K562 (cell line): ENCODE measurements around the gene WNK2. TPM values are rescaled to one million over a fixed set of nuclear protein-coding genes. Genes with fewer than 3 reads are reported as not detected.

Experiments
- HDAC2 ChIP-seq: fragments of 450-650 bp; IDR thresholded peaks from 2 replicates; pipeline ENCODE4 v1.6.1; 2016; ENCODE audit warnings: mild to moderate bottlenecking
- HDGF ChIP-seq: fragments of 450-650 bp; IDR thresholded peaks from 2 replicates; pipeline ENCODE4 v1.6.1; 2016
- HMGN3 ChIP-seq: IDR thresholded peaks from 2 replicates; pipeline ENCODE4 v1.6.1; 2011; ENCODE audit warnings: borderline replicate concordance, low read depth, mild to moderate bottlenecking, mixed read lengths, low read length; ENCODE audit not compliant: insufficient read length; ENCODE audit errors: extremely low read depth
- HNRNPK ChIP-seq: fragments of 200-400 bp; formaldehyde crosslinking; IDR thresholded peaks from one replicate; pipeline ENCODE4 v1.6.1; 2018; ENCODE audit warnings: mild to moderate bottlenecking, low read depth, low read length; ENCODE audit not compliant: poor library complexity, severe bottlenecking
- ILK ChIP-seq: fragments of 450-650 bp; IDR thresholded peaks from 2 replicates; pipeline ENCODE4 v1.6.1; 2016; ENCODE audit warnings: missing genetic modification characterization, low read depth, mild to moderate bottlenecking, missing compliant biosample characterization, moderate library complexity, borderline replicate concordance
- MAFG ChIP-seq: fragments of 450-650 bp; conservative IDR thresholded peaks from 2 replicates; pipeline ENCODE4 v1.6.1; 2016; ENCODE audit warnings: missing genetic modification characterization, missing compliant biosample characterization
- PRPF4 ChIP-seq: fragments of 200-400 bp; formaldehyde crosslinking; IDR thresholded peaks from one replicate; pipeline ENCODE4 v1.6.1; 2017; ENCODE audit warnings: low read length, low read depth, mild to moderate bottlenecking; ENCODE audit not compliant: insufficient read depth, poor library complexity, severe bottlenecking
- SOX6 ChIP-seq: fragments of 450-650 bp; IDR thresholded peaks from 2 replicates; pipeline ENCODE4 v1.6.1; 2014; ENCODE audit warnings: mild to moderate bottlenecking
- TAL1 ChIP-seq: fragments of 450-650 bp; IDR thresholded peaks from 2 replicates; pipeline ENCODE4 v1.6.1; 2016; ENCODE audit warnings: mild to moderate bottlenecking
- ZC3H11A ChIP-seq: IDR thresholded peaks from 2 replicates; pipeline ENCODE4 v1.6.1; 2012; ENCODE audit warnings: low read depth, low read length, improper control_type of control experiment
- ZC3H4 ChIP-seq: sonication (generic); formaldehyde crosslinking; IDR thresholded peaks from 2 replicates; pipeline ENCODE4 v1.9.0; 2021; ENCODE audit warnings: missing genetic modification reagents, borderline replicate concordance
- ZNF282 ChIP-seq: sonication (generic); formaldehyde crosslinking; IDR thresholded peaks from 2 replicates; pipeline ENCODE4 v1.8.1; 2023; ENCODE audit warnings: missing genetic modification reagents
- polyA plus RNA-seq, 8 experiments: library from polyadenylated mRNA; depleted of rRNA in 4 of 8; stranded (reverse) in 5 of 8; unstranded in 3 of 8; fragments of >200 nt; fragmentation: Nextera tagmentation in 2 of 8; fragmentation: Illumina TruSeq in 1 of 8; extraction: Ambion mirVana in 2 of 8; extraction: Trizol in 1 of 8; gene quantifications; 2 replicates each; pipeline versions ENCODE4 v1.2.1 to v1.2.3, GENCODE V29; 2011 to 2014; ENCODE audit warnings: inconsistent platforms in 1 of 8, missing spikeins in 1 of 8
- total RNA-seq, 7 experiments: library from RNA; depleted of rRNA in 6 of 7; stranded (reverse); fragments of >200 nt in 6 of 7; fragmentation: Illumina TruSeq in 2 of 7; extraction: Trizol in 2 of 7; gene quantifications; 2 replicates each; pipeline versions ENCODE4 v1.2.1 to v1.2.3, GENCODE V29; 2011 to 2021; ENCODE audit warnings: low replicate concordance in 1 of 7
- TF ChIP-seq, protein P1 (sequence below): fragments of 450-650 bp; IDR thresholded peaks from 2 replicates; pipeline ENCODE4 v1.7.0; 2016; ENCODE audit warnings: borderline replicate concordance
- TF ChIP-seq, protein P2 (sequence below): sonication (generic); formaldehyde crosslinking; IDR thresholded peaks from 2 replicates; pipeline ENCODE4 v1.8.1; 2023; ENCODE audit warnings: mild to moderate bottlenecking, missing genetic modification reagents
- TF ChIP-seq, protein P3 (sequence below): fragments of 450-650 bp; IDR thresholded peaks from 2 replicates; pipeline ENCODE4 v1.6.1; 2017; ENCODE audit warnings: antibody characterized with exemption
- TF ChIP-seq, protein P4 (sequence below): fragments of 250-450 bp; sonication (Bioruptor Pico); IDR thresholded peaks from 2 replicates; pipeline ENCODE4 v1.8.0; 2021; ENCODE audit warnings: moderate library complexity, mild to moderate bottlenecking, inconsistent platforms
- TF ChIP-seq, protein P5 (sequence below): sonication (generic); formaldehyde crosslinking; IDR thresholded peaks from 2 replicates; pipeline ENCODE4 v1.8.0; 2022; ENCODE audit warnings: missing genetic modification reagents, mild to moderate bottlenecking, borderline replicate concordance

WNK2 gene
- total and polyA plus RNA-seq, 9 of the 15 experiments (the other 6 are each of a cell fraction or from before 2014, with no cell fraction given), result 0.36 to 3.3 (median 0.64) TPM; not detected in 2

DNA sequence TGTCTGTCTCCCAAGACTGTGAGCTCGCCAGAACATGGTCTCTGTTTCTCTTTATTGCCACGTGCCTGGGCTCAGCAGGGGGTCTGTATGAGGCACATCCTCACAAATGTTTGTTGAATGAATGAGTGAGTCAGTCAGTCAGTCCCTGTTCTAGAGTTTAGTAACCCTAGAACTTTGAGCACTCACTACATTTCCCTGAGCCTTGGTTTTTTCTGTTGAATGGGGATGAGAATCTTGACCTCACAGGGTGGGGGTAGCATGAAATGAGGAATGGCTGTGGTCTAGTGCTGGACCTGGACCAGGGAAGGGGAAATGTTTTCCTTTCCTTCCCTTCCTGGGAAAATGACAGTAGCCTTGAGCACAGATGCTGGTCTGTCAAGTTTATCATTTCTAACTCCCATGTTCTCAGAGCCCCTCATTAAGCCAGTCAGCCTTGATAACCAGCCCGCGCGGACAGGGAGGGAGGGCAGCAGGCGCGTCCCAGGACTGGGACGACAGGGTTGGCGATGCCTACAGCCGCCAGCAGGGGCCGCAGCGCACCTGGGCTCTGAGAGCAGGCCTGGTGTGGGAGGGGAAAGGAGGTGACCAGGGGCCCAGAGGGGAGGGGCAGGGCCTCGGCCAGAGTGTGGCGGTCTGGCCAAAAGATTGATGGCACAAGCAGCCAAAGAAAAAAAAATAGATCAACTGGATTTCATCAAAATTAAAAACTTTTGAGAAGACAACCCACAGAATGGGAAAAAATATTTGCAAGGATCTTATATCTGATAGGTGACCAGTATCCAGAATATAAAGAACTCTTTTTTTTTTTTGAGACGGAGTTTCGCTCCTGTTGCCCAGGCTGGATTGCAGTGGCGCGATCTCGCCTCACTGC, 24.1 kb upstream of the WNK2 start (continued):
- TF ChIP-seq ZNF282 (CRISPR knock-in tag), result no peak
- TF ChIP-seq ILK (tag), result no peak
- no peak for TF ChIP-seq ZC3H4
- no peak for TF ChIP-seq HMGN3
- TF ChIP-seq, protein P1, sequence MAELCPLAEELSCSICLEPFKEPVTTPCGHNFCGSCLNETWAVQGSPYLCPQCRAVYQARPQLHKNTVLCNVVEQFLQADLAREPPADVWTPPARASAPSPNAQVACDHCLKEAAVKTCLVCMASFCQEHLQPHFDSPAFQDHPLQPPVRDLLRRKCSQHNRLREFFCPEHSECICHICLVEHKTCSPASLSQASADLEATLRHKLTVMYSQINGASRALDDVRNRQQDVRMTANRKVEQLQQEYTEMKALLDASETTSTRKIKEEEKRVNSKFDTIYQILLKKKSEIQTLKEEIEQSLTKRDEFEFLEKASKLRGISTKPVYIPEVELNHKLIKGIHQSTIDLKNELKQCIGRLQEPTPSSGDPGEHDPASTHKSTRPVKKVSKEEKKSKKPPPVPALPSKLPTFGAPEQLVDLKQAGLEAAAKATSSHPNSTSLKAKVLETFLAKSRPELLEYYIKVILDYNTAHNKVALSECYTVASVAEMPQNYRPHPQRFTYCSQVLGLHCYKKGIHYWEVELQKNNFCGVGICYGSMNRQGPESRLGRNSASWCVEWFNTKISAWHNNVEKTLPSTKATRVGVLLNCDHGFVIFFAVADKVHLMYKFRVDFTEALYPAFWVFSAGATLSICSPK, result no peak
- TF ChIP-seq, protein P2, sequence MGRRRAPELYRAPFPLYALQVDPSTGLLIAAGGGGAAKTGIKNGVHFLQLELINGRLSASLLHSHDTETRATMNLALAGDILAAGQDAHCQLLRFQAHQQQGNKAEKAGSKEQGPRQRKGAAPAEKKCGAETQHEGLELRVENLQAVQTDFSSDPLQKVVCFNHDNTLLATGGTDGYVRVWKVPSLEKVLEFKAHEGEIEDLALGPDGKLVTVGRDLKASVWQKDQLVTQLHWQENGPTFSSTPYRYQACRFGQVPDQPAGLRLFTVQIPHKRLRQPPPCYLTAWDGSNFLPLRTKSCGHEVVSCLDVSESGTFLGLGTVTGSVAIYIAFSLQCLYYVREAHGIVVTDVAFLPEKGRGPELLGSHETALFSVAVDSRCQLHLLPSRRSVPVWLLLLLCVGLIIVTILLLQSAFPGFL (CRISPR knock-in tag), result no peak
- TF ChIP-seq PRPF4, result no peak
- 0 out of 2 replicates have a peak, but pooled peaks have one; percentile 23 for TF ChIP-seq SOX6
- no peak for TF ChIP-seq HDAC2
- TF ChIP-seq, protein P3, sequence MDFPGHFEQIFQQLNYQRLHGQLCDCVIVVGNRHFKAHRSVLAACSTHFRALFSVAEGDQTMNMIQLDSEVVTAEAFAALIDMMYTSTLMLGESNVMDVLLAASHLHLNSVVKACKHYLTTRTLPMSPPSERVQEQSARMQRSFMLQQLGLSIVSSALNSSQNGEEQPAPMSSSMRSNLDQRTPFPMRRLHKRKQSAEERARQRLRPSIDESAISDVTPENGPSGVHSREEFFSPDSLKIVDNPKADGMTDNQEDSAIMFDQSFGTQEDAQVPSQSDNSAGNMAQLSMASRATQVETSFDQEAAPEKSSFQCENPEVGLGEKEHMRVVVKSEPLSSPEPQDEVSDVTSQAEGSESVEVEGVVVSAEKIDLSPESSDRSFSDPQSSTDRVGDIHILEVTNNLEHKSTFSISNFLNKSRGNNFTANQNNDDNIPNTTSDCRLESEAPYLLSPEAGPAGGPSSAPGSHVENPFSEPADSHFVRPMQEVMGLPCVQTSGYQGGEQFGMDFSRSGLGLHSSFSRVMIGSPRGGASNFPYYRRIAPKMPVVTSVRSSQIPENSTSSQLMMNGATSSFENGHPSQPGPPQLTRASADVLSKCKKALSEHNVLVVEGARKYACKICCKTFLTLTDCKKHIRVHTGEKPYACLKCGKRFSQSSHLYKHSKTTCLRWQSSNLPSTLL, result no peak
- no peak for TF ChIP-seq HDGF
- TF ChIP-seq, protein P4, sequence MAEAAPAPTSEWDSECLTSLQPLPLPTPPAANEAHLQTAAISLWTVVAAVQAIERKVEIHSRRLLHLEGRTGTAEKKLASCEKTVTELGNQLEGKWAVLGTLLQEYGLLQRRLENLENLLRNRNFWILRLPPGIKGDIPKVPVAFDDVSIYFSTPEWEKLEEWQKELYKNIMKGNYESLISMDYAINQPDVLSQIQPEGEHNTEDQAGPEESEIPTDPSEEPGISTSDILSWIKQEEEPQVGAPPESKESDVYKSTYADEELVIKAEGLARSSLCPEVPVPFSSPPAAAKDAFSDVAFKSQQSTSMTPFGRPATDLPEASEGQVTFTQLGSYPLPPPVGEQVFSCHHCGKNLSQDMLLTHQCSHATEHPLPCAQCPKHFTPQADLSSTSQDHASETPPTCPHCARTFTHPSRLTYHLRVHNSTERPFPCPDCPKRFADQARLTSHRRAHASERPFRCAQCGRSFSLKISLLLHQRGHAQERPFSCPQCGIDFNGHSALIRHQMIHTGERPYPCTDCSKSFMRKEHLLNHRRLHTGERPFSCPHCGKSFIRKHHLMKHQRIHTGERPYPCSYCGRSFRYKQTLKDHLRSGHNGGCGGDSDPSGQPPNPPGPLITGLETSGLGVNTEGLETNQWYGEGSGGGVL (CRISPR knock-in tag), result no peak
- TF ChIP-seq HNRNPK, result no peak
- TF ChIP-seq TAL1, result no peak
- TF ChIP-seq, protein P5, sequence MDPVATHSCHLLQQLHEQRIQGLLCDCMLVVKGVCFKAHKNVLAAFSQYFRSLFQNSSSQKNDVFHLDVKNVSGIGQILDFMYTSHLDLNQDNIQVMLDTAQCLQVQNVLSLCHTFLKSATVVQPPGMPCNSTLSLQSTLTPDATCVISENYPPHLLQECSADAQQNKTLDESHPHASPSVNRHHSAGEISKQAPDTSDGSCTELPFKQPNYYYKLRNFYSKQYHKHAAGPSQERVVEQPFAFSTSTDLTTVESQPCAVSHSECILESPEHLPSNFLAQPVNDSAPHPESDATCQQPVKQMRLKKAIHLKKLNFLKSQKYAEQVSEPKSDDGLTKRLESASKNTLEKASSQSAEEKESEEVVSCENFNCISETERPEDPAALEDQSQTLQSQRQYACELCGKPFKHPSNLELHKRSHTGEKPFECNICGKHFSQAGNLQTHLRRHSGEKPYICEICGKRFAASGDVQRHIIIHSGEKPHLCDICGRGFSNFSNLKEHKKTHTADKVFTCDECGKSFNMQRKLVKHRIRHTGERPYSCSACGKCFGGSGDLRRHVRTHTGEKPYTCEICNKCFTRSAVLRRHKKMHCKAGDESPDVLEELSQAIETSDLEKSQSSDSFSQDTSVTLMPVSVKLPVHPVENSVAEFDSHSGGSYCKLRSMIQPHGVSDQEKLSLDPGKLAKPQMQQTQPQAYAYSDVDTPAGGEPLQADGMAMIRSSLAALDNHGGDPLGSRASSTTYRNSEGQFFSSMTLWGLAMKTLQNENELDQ (CRISPR knock-in tag), result no peak
- TF ChIP-seq ZC3H11A, result no peak
- TF ChIP-seq MAFG (tag), result no peak
